Prostate gland (tissue), 2 donors: ENCODE results near the gene PTK7. TPM values are rescaled to one million over a fixed set of nuclear protein-coding genes. Genes with fewer than 3 reads are reported as not detected.

Experiments used
- DNase-seq: peaks from one replicate; pipeline ENCODE4 v3.0.0-alpha.2; 2019; ENCODE audit warnings: low spot score
- H3K27ac ChIP-seq, 2 donors: fragments of 200-600 bp; sonication (generic); 2 replicates each; pipeline ENCODE4 v1.5.1; 2017 to 2019
- H3K27me3 ChIP-seq: fragments of 200-600 bp; sonication (generic); replicated peaks from 2 replicates; pipeline ENCODE4 v1.5.1; 2019; ENCODE audit not compliant: insufficient read depth
- H3K36me3 ChIP-seq, 2 donors: fragments of 200-600 bp; sonication (generic); 1 replicate in 1 of 2; 2 replicates in 1 of 2; pipeline versions ENCODE4 v1.5.1 to v1.8.1; 2017 to 2019
- H3K4me1 ChIP-seq: fragments of 200-600 bp; sonication (generic); replicated peaks from 2 replicates; pipeline ENCODE4 v1.5.1; 2019
- H3K4me3 ChIP-seq, 2 donors: fragments of 200-600 bp; sonication (generic); 2 replicates each; pipeline ENCODE4 v1.5.1; 2017 to 2019
- H3K9me3 ChIP-seq: fragments of 200-600 bp; sonication (generic); 2 replicates; pipeline ENCODE4 v1.5.1; 2017
- POLR2A ChIP-seq: fragments of 450-650 bp; IDR thresholded peaks from one replicate; pipeline ENCODE4 v1.6.1; 2016; ENCODE audit warnings: antibody characterized with exemption, mild to moderate bottlenecking
- POLR2AphosphoS5 ChIP-seq: sonication (generic); formaldehyde crosslinking; IDR thresholded peaks from one replicate; pipeline ENCODE4 v1.6.1; 2017; ENCODE audit warnings: antibody characterized with exemption
- WGBS: methylation state at CpG from one replicate; pipeline ENCODE4 v1.1.5; 2018; 5-methylcytosine and 5-hydroxymethylcytosine counted together
- intact Hi-C: fragments of 100-400 bp; cut with DNase I; formaldehyde crosslinking; loops from one replicate; pipeline ENCODE4 v1.14.2; 2022
- total RNA-seq, 2 donors: library from RNA; depleted of rRNA; stranded (reverse); fragments of >200 nt; gene quantifications; one replicate each; pipeline ENCODE4 v1.1.0, GENCODE V29; 2016
- TF ChIP-seq, protein P1 (sequence below), 4 experiments: fragments of 200-600 bp in 2 of 4; fragments of 450-650 bp in 2 of 4; sonication (generic) in 2 of 4; IDR thresholded peaks; 1 replicate in 3 of 4; 2 replicates in 1 of 4; pipeline ENCODE4 v1.5.1; 2016 to 2019; ENCODE audit warnings: antibody characterized with exemption in 4 of 4, mild to moderate bottlenecking in 2 of 4, moderate library complexity in 2 of 4

PTK7 gene
- total RNA-seq, 2 donors from 2014 or later = 83.3 to 85.2 TPM

GRCh38 chr6:43082806-43083655 lies 6.9 kb downstream of the PTK7 start:
- TF ChIP-seq, protein P1, sequence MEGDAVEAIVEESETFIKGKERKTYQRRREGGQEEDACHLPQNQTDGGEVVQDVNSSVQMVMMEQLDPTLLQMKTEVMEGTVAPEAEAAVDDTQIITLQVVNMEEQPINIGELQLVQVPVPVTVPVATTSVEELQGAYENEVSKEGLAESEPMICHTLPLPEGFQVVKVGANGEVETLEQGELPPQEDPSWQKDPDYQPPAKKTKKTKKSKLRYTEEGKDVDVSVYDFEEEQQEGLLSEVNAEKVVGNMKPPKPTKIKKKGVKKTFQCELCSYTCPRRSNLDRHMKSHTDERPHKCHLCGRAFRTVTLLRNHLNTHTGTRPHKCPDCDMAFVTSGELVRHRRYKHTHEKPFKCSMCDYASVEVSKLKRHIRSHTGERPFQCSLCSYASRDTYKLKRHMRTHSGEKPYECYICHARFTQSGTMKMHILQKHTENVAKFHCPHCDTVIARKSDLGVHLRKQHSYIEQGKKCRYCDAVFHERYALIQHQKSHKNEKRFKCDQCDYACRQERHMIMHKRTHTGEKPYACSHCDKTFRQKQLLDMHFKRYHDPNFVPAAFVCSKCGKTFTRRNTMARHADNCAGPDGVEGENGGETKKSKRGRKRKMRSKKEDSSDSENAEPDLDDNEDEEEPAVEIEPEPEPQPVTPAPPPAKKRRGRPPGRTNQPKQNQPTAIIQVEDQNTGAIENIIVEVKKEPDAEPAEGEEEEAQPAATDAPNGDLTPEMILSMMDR (IDR thresholded peaks at IDR 0.05) = no peak
- TF ChIP-seq POLR2AphosphoS5 = no peak
- no peak for TF ChIP-seq POLR2A
- no peak for DNase-seq
- intact Hi-C loops = no loop called here
- no peaks in the 10 kb centered on the region for H3K4me1 ChIP-seq
- 59% methylated on average over 13 of the region's 13 CpGs for WGBS
- no peaks in the 10 kb centered on the region for H3K27me3 ChIP-seq
- H3K27ac ChIP-seq = no peak overlapping the region
- no peak overlapping the region for H3K4me3 ChIP-seq
- no peaks in the 10 kb centered on the region for H3K9me3 ChIP-seq
- no peaks in the 10 kb centered on the region for H3K36me3 ChIP-seq

DNA sequence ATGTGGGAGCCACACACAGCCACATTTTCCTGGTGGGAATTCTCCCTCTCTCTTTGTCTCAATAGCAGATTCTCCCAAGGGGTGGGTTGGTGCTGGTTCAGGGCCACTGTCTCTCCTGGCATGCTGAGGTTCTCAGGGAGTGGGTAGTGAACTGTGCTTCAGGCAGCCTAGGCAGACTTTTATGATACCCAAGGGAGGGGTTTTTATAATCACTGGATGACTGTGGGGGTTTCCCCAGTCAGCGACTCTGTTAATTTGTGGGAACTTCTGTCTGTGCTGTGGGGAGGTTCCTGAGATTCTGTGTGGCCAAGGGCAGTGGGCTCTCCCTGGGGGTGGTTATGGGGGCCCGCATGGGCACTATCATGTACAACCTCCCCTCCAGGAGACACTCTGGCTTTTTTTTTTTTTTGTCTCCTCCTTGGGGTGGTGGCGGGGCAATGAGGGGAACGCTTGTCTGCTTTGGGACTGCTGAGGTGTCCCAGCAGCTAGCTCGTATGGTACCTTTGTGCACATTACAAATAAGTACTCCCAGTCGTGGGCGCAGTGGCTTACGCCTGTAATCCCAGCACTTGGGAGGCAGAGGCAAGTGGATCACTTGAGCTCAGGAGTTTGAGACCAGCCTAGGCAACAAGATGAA lies 10.0 kb downstream of the PTK7 start:
- no peak overlapping the region for H3K27ac ChIP-seq
- 85% methylated on average over 8 of the region's 8 CpGs for WGBS
- no peaks in the 10 kb centered on the region for H3K9me3 ChIP-seq
- no peaks in the 10 kb centered on the region for H3K27me3 ChIP-seq
- DNase-seq = no peak
- H3K36me3 ChIP-seq = no peaks in the 10 kb centered on the region
- H3K4me1 ChIP-seq = peaks cover 19% of the 10 kb centered on the region
- no peak overlapping the region for H3K4me3 ChIP-seq
- intact Hi-C loops = no loop called here
- no peak for TF ChIP-seq POLR2A
- TF ChIP-seq, protein P1 (IDR thresholded peaks at IDR 0.05) = no peak
- no peak for TF ChIP-seq POLR2AphosphoS5

- TF ChIP-seq, protein P1 (IDR thresholded peaks at IDR 0.05) = no peak
- peak; percentile 48 for TF ChIP-seq POLR2AphosphoS5
- H3K4me3 ChIP-seq = no peak overlapping the region
- peak; percentile 56 for DNase-seq
- intact Hi-C loops = no loop called here
- no peaks in the 10 kb centered on the region for H3K9me3 ChIP-seq
- H3K27ac ChIP-seq = peak overlapping the region; percentile 79 to 80
- no peaks in the 10 kb centered on the region for H3K36me3 ChIP-seq
- WGBS = 55% methylated on average over 4 of the region's 4 CpGs
- H3K27me3 ChIP-seq = no peaks in the 10 kb centered on the region
- peaks cover 25% of the 10 kb centered on the region for H3K4me1 ChIP-seq
Measured at GRCh38 chr6:43088654-43089056, 12.5 kb downstream of the PTK7 start.

DNA sequence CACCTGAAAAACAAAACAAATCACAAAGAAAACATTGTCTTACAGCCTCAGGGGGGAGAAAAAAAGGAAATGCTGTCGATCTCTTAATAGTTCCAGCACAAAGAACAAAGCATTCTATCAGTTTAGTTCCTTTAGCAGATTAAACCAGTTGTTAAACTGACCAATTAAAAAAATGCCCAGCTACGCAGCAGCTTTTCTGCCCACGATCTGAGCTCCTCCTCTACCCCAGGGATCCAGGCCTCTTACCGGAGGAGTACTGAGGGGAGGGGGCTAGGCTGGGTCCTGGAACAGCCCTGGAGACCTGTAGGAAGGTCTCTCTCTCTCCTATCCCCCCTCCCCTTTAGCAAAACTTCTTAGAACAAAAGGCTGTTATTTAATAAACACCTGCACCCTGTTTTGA lies 13.4 kb downstream of the PTK7 start:
- peaks cover 32% of the 10 kb centered on the region for H3K4me1 ChIP-seq
- intact Hi-C loops = no loop called here

More for the DNA sequence above, 13.4 kb downstream of the PTK7 start:
- Histone ChIP-seq H3K36me3 (no peaks in the 10 kb centered on the region), H3K27ac (peak overlapping the region; percentile 79 to 80), H3K27me3 (no peaks in the 10 kb centered on the region), H3K9me3 (no peaks in the 10 kb centered on the region), H3K4me3 (no peak overlapping the region)
- TF ChIP-seq, protein P1 (IDR thresholded peaks at IDR 0.05) = no peak
- no peak for TF ChIP-seq POLR2AphosphoS5
- 16% methylated on average over 4 of the region's 4 CpGs for whole genome bisulfite sequencing
- DNase-seq = no peak
